T47D (cell line): ENCODE measurements around the gene ZNF280A.
"Not testable (repeated sequence)": the region's sequence is repeated elsewhere in the genome, so short reads cannot be mapped to it uniquely, and the experiment has no call there.

Experiments
- DNase-seq, 2 experiments: peaks; one replicate each; pipeline versions ENCODE4 v3.0.0 to v3.0.0-alpha.2; 2011 to 2012; ENCODE audit warnings: low read depth in 1 of 2, low spot score in 1 of 2
- JUND ChIP-seq: IDR thresholded peaks from 2 replicates; pipeline ENCODE4 v1.6.1; 2012; ENCODE audit warnings: low read depth
- in situ Hi-C: cut with HindIII; loops from 2 replicates; pipeline ENCODE4 v1.10.0; 2016; ENCODE audit warnings: low sequenced_read_pairs, low pct_unique_long_range_greater_than_20kb

ZNF280A gene

GRCh38 chr22:22487869-22488597, 32.0 kb downstream of the ZNF280A start:
- no peak for TF ChIP-seq JUND
- DNase-seq: no peak
- in situ Hi-C loops: no loop called here

- TF ChIP-seq JUND: no peak
- in situ Hi-C loops: no loop called here
- DNase-seq: no peak
Observed at GRCh38 chr22:22487059-22487458, 33.0 kb downstream of the ZNF280A start.

- no peak for TF ChIP-seq JUND
- DNase-seq: no peak
- in situ Hi-C loops: no loop called here
Observed at GRCh38 chr22:22486132-22486899, 33.8 kb downstream of the ZNF280A start.

- TF ChIP-seq JUND: no peak
- DNase-seq: no peak
- in situ Hi-C loops: no loop called here
Observed at GRCh38 chr22:22485524-22485923, 34.5 kb downstream of the ZNF280A start.

GRCh38 chr22:22484023-22484422, 36.0 kb downstream of the ZNF280A start:
- in situ Hi-C loops: no loop called here
- DNase-seq: no peak
- TF ChIP-seq JUND: no peak

- DNase-seq: no peak
- in situ Hi-C loops: no loop called here
- no peak for TF ChIP-seq JUND
Observed at GRCh38 chr22:22480940-22481339, 39.1 kb downstream of the ZNF280A start.

GRCh38 chr22:22479999-22480532, 40.0 kb downstream of the ZNF280A start:
- no peak for DNase-seq
- in situ Hi-C loops: no loop called here
- TF ChIP-seq JUND: no peak

GRCh38 chr22:22479116-22479515, 41.0 kb downstream of the ZNF280A start:
- in situ Hi-C loops: no loop called here
- DNase-seq: no peak
- no peak for TF ChIP-seq JUND

GRCh38 chr22:22478470-22478869, 41.6 kb downstream of the ZNF280A start:
- DNase-seq: no peak
- no peak for TF ChIP-seq JUND
- in situ Hi-C loops: no loop called here

- in situ Hi-C loops: no loop called here
- DNase-seq: no peak
- TF ChIP-seq JUND: no peak
Observed at GRCh38 chr22:22474733-22475132, 45.3 kb downstream of the ZNF280A start.

GRCh38 chr22:22471104-22471503, 49.0 kb downstream of the ZNF280A start:
- in situ Hi-C loops: not testable (repeated sequence)

GRCh38 chr22:22469527-22469926, 50.5 kb downstream of the ZNF280A start:
- no peak for DNase-seq
- no peak for TF ChIP-seq JUND
- in situ Hi-C loops: no loop called here

More at GRCh38 chr22:22471104-22471503, 49.0 kb downstream of the ZNF280A start:
- DNase-seq: not testable (repeated sequence)

GRCh38 chr22:22468794-22469469, 51.1 kb downstream of the ZNF280A start:
- in situ Hi-C loops, DNase-seq: not testable (repeated sequence)
